HL-60/S4 treated with phorbol 12-myristate 13-acetate at 8.2 ng/mL for 4 days and 3 days (cell line): ENCODE results near the gene DGKH.
"Not testable (repeated sequence)": the region's sequence is repeated elsewhere in the genome, so short reads cannot be mapped to it uniquely, and the experiment has no call there.

Source experiments
- in situ Hi-C: fragments of 300-500 bp; cut with MboI; formaldehyde crosslinking; loops from 2 replicates; pipeline ENCODE4 v1.15.0; 2022; ENCODE audit warnings: low sequenced_read_pairs

The DGKH gene

GRCh38 chr13:42153199-42154113 is 105.0 kb downstream of the DGKH start:
- in situ Hi-C loops: no loop called here

- in situ Hi-C loops: no loop called here
These were observed 106.8 kb downstream of the DGKH start for GRCh38 chr13:42155251-42155650.

- in situ Hi-C loops: not testable (repeated sequence)
These were observed 114.9 kb downstream of the DGKH start for GRCh38 chr13:42163338-42163737.

- in situ Hi-C loops: not testable (repeated sequence)
These were observed 115.5 kb downstream of the DGKH start for GRCh38 chr13:42163910-42164309.

- in situ Hi-C loops: no loop called here
These were observed 116.2 kb downstream of the DGKH start for GRCh38 chr13:42164557-42165125.

GRCh38 chr13:42168496-42168895 is 120.0 kb downstream of the DGKH start:
- in situ Hi-C loops: no loop called here

GRCh38 chr13:42170029-42170428 is 121.6 kb downstream of the DGKH start:
- in situ Hi-C loops: no loop called here

- in situ Hi-C loops: no loop called here
These were observed 125.4 kb downstream of the DGKH start for GRCh38 chr13:42173789-42174343.

- in situ Hi-C loops: no loop called here
These were observed 126.1 kb downstream of the DGKH start for GRCh38 chr13:42174344-42175162.

- in situ Hi-C loops: no loop called here
These were observed 127.8 kb downstream of the DGKH start for GRCh38 chr13:42176294-42176693.

- in situ Hi-C loops: no loop called here
These were observed 128.7 kb downstream of the DGKH start for GRCh38 chr13:42177189-42177588.

- in situ Hi-C loops: no loop called here
These were observed 133.0 kb downstream of the DGKH start for GRCh38 chr13:42181381-42181953.

- in situ Hi-C loops: no loop called here
These were observed 140.6 kb downstream of the DGKH start for GRCh38 chr13:42189061-42189460.

GRCh38 chr13:42190529-42190928 is 142.1 kb downstream of the DGKH start:
- in situ Hi-C loops: no loop called here

- in situ Hi-C loops: no loop called here
These were observed 163.4 kb downstream of the DGKH start for GRCh38 chr13:42211704-42212464.

- in situ Hi-C loops: no loop called here
These were observed 166.0 kb downstream of the DGKH start for GRCh38 chr13:42214446-42214845.

GRCh38 chr13:42215578-42216421 is 167.4 kb downstream of the DGKH start:
- in situ Hi-C loops: no loop called here

GRCh38 chr13:42216422-42216735 is 167.9 kb downstream of the DGKH start:
- in situ Hi-C loops: no loop called here

- in situ Hi-C loops: no loop called here
These were observed 170.1 kb downstream of the DGKH start for GRCh38 chr13:42218576-42218975.
